ENCODE results near the gene MYLIP. TPM values are rescaled to one million over a fixed set of nuclear protein-coding genes. Genes with fewer than 3 reads are reported as not detected.

Gene MYLIP
- total RNA-seq, 1 donor = 10.1 TPM

DNA sequence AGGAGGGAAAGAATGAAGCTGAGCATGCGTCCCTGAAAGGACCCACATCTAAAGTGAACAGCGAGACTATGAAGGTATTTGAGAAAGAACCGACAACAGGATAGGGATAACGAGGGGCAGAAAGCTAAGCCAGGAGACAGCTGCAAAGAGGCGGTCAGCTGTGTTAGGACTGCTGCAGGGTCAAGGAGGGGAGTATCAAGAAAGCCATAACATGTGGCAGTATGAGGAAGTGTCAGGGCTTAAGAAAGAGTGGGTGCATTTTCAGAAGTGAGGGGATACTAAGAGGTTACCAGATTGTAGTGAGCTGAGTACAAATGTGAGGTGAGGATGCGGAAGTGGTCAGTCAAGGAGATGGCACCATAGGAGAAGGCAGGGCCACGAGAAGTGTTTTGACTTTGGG is 21.2 kb downstream of the MYLIP start:
- H3K9me3 ChIP-seq (ENCODE audit: low read depth, low read length) = no peaks in the 10 kb centered on the region
- H3K4me3 ChIP-seq (ENCODE audit: insufficient read depth, low read length) = no peak overlapping the region
- H3K4me2 ChIP-seq (ENCODE audit: insufficient read depth, low read length) = no peak overlapping the region
- H3K36me3 ChIP-seq (ENCODE audit: insufficient read depth, low read length) = no peaks in the 10 kb centered on the region
- TF ChIP-seq, protein P1, sequence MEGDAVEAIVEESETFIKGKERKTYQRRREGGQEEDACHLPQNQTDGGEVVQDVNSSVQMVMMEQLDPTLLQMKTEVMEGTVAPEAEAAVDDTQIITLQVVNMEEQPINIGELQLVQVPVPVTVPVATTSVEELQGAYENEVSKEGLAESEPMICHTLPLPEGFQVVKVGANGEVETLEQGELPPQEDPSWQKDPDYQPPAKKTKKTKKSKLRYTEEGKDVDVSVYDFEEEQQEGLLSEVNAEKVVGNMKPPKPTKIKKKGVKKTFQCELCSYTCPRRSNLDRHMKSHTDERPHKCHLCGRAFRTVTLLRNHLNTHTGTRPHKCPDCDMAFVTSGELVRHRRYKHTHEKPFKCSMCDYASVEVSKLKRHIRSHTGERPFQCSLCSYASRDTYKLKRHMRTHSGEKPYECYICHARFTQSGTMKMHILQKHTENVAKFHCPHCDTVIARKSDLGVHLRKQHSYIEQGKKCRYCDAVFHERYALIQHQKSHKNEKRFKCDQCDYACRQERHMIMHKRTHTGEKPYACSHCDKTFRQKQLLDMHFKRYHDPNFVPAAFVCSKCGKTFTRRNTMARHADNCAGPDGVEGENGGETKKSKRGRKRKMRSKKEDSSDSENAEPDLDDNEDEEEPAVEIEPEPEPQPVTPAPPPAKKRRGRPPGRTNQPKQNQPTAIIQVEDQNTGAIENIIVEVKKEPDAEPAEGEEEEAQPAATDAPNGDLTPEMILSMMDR (IDR thresholded peaks at IDR 0.05; ENCODE audit: extremely low read depth, low read depth, low read length) = no peak
- no peak overlapping the region for H2AFZ ChIP-seq (ENCODE audit: low read length)
- no peak for DNase-seq (ENCODE audit: insufficient read length, low spot score, missing footprints)
- no peaks in the 10 kb centered on the region for H3K79me2 ChIP-seq (ENCODE audit: insufficient read depth, low read length)
- no peaks in the 10 kb centered on the region for H4K20me1 ChIP-seq (ENCODE audit: insufficient read depth, low read length)
- peaks cover 3% of the 10 kb centered on the region for H3K4me1 ChIP-seq (ENCODE audit: insufficient read depth, low read length)
- H3K27ac ChIP-seq (ENCODE audit: low read depth, low read length) = no peak overlapping the region
- no peaks in the 10 kb centered on the region for H3K27me3 ChIP-seq (ENCODE audit: insufficient read depth, low read length)

DNA sequence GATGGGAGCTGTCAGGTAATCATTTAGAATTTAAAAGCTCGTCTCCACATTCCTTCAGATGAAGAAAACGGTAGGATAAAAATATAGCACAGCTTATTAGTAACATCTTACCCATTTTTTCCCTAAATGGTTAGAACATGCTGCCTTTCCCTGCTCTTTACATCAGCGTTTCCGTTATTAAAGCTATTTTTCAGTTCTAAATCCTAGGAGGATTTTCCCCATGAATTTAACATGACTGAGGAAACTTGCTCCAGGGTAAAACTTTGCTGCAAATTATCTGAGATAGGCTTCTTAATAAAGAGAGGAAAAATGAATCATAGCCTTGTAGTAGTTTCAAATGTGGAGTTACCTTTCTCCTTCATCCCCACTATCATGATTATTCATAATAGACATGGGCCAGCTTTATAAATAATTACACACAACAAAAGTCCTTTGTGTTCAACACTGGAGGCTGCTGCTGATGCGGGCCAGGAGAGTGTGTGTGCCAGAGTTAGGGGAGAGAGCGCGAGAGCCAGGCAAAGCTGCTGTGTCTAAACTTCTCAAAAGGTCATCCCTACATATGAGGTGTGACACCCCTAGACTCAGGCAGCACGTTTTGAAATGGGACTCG is 24.4 kb downstream of the MYLIP start:
- Histone ChIP-seq H3K4me2 (ENCODE audit: insufficient read depth, low read length) (no peak overlapping the region), H3K9me3 (ENCODE audit: low read depth, low read length) (no peaks in the 10 kb centered on the region), H3K27me3 (ENCODE audit: insufficient read depth, low read length) (no peaks in the 10 kb centered on the region), H3K36me3 (ENCODE audit: insufficient read depth, low read length) (no peaks in the 10 kb centered on the region), H4K20me1 (ENCODE audit: insufficient read depth, low read length) (no peaks in the 10 kb centered on the region), H3K4me1 (ENCODE audit: insufficient read depth, low read length) (peaks cover 6% of the 10 kb centered on the region), H3K4me3 (ENCODE audit: insufficient read depth, low read length) (no peak overlapping the region), H3K27ac (ENCODE audit: low read depth, low read length) (no peak overlapping the region), H3K79me2 (ENCODE audit: insufficient read depth, low read length) (no peaks in the 10 kb centered on the region), H2AFZ (ENCODE audit: low read length) (no peak overlapping the region)
- TF ChIP-seq, protein P1 (IDR thresholded peaks at IDR 0.05; ENCODE audit: extremely low read depth, low read depth, low read length) = no peak
- DNase-seq (ENCODE audit: insufficient read length, low spot score, missing footprints) = no peak

DNA sequence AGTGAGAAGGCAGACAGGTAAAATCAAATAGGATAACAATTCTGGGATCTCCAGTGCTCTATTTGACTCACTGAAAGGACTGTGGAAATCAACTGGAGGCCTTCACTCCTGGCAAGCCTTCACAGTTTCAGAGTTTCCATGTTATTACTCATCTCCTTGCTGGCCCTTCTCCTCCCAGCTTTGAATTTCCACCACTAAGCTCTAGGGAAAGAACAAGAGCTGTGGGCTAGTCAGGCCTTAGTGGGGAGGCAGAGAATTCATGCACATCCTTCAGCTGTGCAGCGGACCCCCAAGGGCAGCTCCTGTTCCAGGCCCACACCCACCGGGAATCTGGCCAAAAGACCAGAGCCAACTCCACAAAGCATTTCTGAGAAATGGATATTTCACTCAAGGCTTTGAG is 26.0 kb downstream of the MYLIP start:
- TF ChIP-seq, protein P1 (IDR thresholded peaks at IDR 0.05; ENCODE audit: extremely low read depth, low read depth, low read length) = no peak
- Histone ChIP-seq H3K4me1 (ENCODE audit: insufficient read depth, low read length) (peaks cover 6% of the 10 kb centered on the region), H3K27ac (ENCODE audit: low read depth, low read length) (no peak overlapping the region), H3K27me3 (ENCODE audit: insufficient read depth, low read length) (no peaks in the 10 kb centered on the region), H3K36me3 (ENCODE audit: insufficient read depth, low read length) (no peaks in the 10 kb centered on the region), H3K9me3 (ENCODE audit: low read depth, low read length) (no peaks in the 10 kb centered on the region), H3K79me2 (ENCODE audit: insufficient read depth, low read length) (no peaks in the 10 kb centered on the region), H3K4me3 (ENCODE audit: insufficient read depth, low read length) (no peak overlapping the region), H4K20me1 (ENCODE audit: insufficient read depth, low read length) (no peaks in the 10 kb centered on the region), H3K4me2 (ENCODE audit: insufficient read depth, low read length) (no peak overlapping the region), H2AFZ (ENCODE audit: low read length) (no peak overlapping the region)
- DNase-seq (ENCODE audit: insufficient read length, low spot score, missing footprints) = peak; percentile 93

DNA sequence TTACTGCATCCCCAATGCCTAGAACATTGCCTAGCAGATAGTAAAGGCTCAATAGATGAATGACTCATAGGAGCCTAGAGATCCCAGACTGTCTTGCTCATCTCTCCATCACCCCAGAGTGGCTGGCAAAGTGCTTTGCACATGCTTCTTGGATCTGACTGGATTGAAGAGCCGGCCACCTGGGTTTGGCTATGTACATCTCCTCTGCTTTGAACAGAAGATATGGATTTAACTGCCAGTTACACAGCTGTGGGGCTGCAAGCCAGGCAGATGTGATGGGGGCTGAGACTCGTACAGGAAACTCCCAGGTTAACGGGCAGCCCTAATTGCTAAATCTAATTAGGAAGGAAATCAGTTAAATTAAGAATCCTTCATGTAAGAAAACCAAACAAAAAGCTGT is 28.6 kb downstream of the MYLIP start:
- TF ChIP-seq, protein P1 (IDR thresholded peaks at IDR 0.05; ENCODE audit: extremely low read depth, low read depth, low read length) = no peak
- Histone ChIP-seq H3K36me3 (ENCODE audit: insufficient read depth, low read length) (no peaks in the 10 kb centered on the region), H3K79me2 (ENCODE audit: insufficient read depth, low read length) (no peaks in the 10 kb centered on the region), H3K27ac (ENCODE audit: low read depth, low read length) (no peak overlapping the region), H3K4me1 (ENCODE audit: insufficient read depth, low read length) (peaks cover 6% of the 10 kb centered on the region), H3K4me3 (ENCODE audit: insufficient read depth, low read length) (no peak overlapping the region), H2AFZ (ENCODE audit: low read length) (no peak overlapping the region), H4K20me1 (ENCODE audit: insufficient read depth, low read length) (no peaks in the 10 kb centered on the region), H3K27me3 (ENCODE audit: insufficient read depth, low read length) (no peaks in the 10 kb centered on the region), H3K9me3 (ENCODE audit: low read depth, low read length) (no peaks in the 10 kb centered on the region), H3K4me2 (ENCODE audit: insufficient read depth, low read length) (no peak overlapping the region)
- DNase-seq (ENCODE audit: insufficient read length, low spot score, missing footprints) = no peak
